ENCODE results near the gene EGLN3.

The EGLN3 gene

DNA sequence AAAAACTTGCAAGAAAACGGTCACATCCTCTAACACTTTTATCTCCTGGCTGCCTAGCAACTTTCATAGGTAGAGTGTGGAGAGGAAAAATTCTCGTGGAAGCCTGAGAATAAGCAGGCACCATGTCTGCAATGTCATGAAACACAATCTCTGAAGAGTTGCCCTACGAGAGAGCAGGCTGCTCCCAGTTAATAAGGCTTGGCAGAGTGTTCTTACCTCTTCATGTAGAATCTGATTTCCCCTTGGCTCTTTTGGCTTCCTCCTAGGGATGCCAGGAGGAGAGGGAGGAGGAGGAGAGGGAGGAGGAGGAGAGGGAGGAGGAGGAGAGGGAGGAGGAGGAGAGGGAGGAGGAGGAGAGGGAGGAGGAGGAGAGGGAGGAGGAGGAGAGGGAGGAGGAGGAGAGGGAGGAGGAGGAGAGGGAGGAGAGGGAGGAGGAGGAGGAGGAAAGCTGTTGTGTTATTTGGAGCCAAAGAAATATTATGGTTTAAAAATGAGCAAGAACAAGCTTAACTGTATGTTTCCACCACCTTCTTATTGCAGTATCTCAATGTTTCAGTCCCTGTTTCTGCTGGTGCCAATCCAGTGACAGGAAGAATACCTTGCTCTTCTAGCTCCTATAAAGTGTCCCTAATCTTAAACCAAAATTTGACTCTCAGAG lies 52.9 kb downstream of the EGLN3 start:
- H3K4me3 ChIP-seq (ENCODE audit: low read depth, low read length): no peak overlapping the region
- TF ChIP-seq CTCF (IDR thresholded peaks at IDR 0.05; ENCODE audit: borderline replicate concordance, insufficient read depth, low read depth, low read length): no peak

- TF ChIP-seq CTCF (IDR thresholded peaks at IDR 0.05; ENCODE audit: borderline replicate concordance, insufficient read depth, low read depth, low read length): no peak
- H3K4me3 ChIP-seq (ENCODE audit: low read depth, low read length): no peak overlapping the region
Observed at GRCh38 chr14:33897382-33897781, 53.5 kb downstream of the EGLN3 start.

DNA sequence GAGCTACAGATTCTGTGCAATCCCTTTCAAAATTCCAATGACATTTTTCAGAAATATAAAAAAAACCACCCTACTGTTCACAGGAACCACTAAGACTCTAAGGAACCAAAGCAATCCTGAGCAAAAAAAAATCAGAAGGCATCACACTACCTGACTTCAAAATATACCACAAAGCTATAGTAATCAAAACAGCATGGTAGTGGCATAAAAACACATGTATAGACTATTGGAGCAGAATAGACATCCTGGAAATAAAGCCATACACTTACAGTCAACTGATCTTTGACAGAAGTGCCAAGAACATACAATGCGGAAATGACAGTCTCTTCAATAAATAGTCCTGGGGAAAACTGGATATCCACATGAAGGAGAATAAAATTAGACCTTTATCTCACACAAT lies 56.5 kb downstream of the EGLN3 start:
- H3K4me3 ChIP-seq (ENCODE audit: low read depth, low read length): no peak overlapping the region
- no peak for TF ChIP-seq CTCF (IDR thresholded peaks at IDR 0.05; ENCODE audit: borderline replicate concordance, insufficient read depth, low read depth, low read length)

- H3K4me3 ChIP-seq (ENCODE audit: low read depth, low read length): no peak overlapping the region
- no peak for TF ChIP-seq CTCF (IDR thresholded peaks at IDR 0.05; ENCODE audit: borderline replicate concordance, insufficient read depth, low read depth, low read length)
Observed at GRCh38 chr14:33891700-33892099, 59.2 kb downstream of the EGLN3 start.

- H3K4me3 ChIP-seq (ENCODE audit: low read depth, low read length): no peak overlapping the region
- no peak for TF ChIP-seq CTCF (IDR thresholded peaks at IDR 0.05; ENCODE audit: borderline replicate concordance, insufficient read depth, low read depth, low read length)
Observed at GRCh38 chr14:33884916-33885315, 66.0 kb downstream of the EGLN3 start.

DNA sequence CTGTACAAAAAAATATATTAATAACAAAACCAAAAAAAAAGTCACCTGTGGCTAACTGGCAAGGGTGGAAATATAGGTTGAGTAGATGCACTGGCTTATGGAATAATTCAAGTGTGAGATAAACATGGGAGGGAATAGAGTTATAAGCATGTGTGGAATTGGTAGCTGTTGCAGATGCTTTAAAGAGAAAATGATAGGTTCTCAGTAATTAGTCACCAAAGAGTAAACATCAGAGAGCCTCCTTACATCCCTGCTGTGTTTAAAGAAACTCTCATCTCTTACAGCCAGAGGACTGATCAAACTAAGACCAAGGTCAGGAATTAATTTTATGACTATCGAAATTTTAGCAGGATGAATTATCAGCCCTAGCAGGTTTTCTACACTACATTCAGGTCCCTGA lies 70.5 kb downstream of the EGLN3 start:
- H3K4me3 ChIP-seq (ENCODE audit: low read depth, low read length): no peak overlapping the region
- no peak for TF ChIP-seq CTCF (IDR thresholded peaks at IDR 0.05; ENCODE audit: borderline replicate concordance, insufficient read depth, low read depth, low read length)

DNA sequence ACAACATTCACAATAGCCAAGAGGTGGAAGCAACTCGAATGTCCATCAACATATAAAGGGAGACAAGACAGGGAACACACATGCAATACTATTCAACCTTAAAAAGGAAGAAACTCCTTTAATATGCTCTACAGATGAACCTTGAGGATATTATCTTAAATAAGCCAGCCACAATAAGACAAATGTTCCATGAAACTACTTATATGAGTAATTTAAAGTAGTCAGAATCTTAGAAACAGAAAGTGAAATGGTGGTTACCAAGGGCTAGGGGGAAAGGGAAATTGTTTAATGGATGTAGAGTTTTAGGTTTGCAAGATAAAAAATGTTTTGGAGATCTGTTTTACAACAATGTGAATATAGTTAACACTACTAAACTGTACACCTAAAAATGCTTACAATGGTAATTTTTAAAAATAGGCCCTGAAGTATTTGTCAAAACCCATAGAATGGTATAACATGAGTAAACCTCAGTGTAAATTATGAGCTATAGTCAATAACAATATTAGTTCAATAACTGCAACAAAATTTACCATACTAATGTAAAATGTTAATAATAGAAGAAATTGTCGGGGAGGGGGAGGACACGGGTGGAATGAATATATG lies 71.1 kb downstream of the EGLN3 start:
- H3K4me3 ChIP-seq (ENCODE audit: low read depth, low read length): no peak overlapping the region
- TF ChIP-seq CTCF (IDR thresholded peaks at IDR 0.05; ENCODE audit: borderline replicate concordance, insufficient read depth, low read depth, low read length): no peak

All from GM12875 (cell line).